Right lobe of liver (tissue), 6 donors: ENCODE measurements around the gene ODC1. TPM values are rescaled to one million over a fixed set of nuclear protein-coding genes. Genes with fewer than 3 reads are reported as not detected.

ENCODE experiments used
- ATAC-seq, 4 donors: fragments of 200-7000 bp; cut with Tn5 transposase; one replicate each; pipeline ENCODE4 v1.9.1; 2020; ENCODE audit warnings: mild to moderate bottlenecking in 4 of 4, moderate library complexity in 4 of 4
- DNase-seq, 3 donors: peaks; one replicate each; pipeline ENCODE4 v3.0.0-alpha.2; 2020
- H3K27ac ChIP-seq, 3 donors: fragments of 200-600 bp; one replicate each; pipeline ENCODE4 v1.8.0; 2022
- H3K27me3 ChIP-seq, 2 donors: fragments of 200-600 bp; one replicate each; pipeline ENCODE4 v1.8.0; 2022
- H3K36me3 ChIP-seq, 4 donors: fragments of 200-600 bp; sonication (generic) in 1 of 4; one replicate each; pipeline versions ENCODE4 v1.5.1 to v1.8.0; 2017 to 2022; ENCODE audit warnings: control low read depth in 1 of 4
- H3K4me1 ChIP-seq, 4 donors: fragments of 200-600 bp; sonication (generic) in 1 of 4; one replicate each; pipeline versions ENCODE4 v1.5.1 to v1.8.0; 2017 to 2022; ENCODE audit warnings: control low read depth in 1 of 4
- H3K4me3 ChIP-seq, 3 donors: fragments of 200-600 bp; one replicate each; pipeline ENCODE4 v1.8.0; 2022
- H3K9me3 ChIP-seq, 4 donors: fragments of 200-600 bp; sonication (generic) in 1 of 4; one replicate each; pipeline versions ENCODE4 v1.5.1 to v1.8.0; 2017 to 2022; ENCODE audit warnings: control low read depth in 1 of 4
- CTCF ChIP-seq, 4 donors: fragments of 200-600 bp in 3 of 4; fragments of 450-650 bp in 1 of 4; IDR thresholded peaks; one replicate each; pipeline versions ENCODE4 v1.5.1 to v1.8.0; 2016 to 2022; ENCODE audit warnings: antibody characterized with exemption in 4 of 4, mild to moderate bottlenecking in 2 of 4
- POLR2A ChIP-seq: fragments of 450-650 bp; IDR thresholded peaks from one replicate; pipeline ENCODE4 v1.6.1; 2017; ENCODE audit warnings: antibody characterized with exemption, mild to moderate bottlenecking
- WGBS: methylation state at CpG from one replicate; pipeline ENCODE4 v1.1.6; 2018; ENCODE audit warnings: low coverage, low lambda C conversion rate; ENCODE audit not compliant: insufficient coverage; ENCODE audit errors: missing lambda C conversion rate; 5-methylcytosine and 5-hydroxymethylcytosine counted together
- intact Hi-C, 2 donors: fragments of 100-400 bp; cut with DNase I; formaldehyde crosslinking; loops; one replicate each; pipeline versions ENCODE4 v1.11.2 to v1.14.1; 2022
- total RNA-seq, 6 experiments: library from RNA; depleted of rRNA in 2 of 6; stranded (reverse); fragments of >200 nt in 2 of 6; fragmentation: NEBNext Ultra II Directional in 3 of 6; extraction: Animal tissue kit (Norgen Biotek cat#: 25700) in 3 of 6; gene quantifications; one replicate each; pipeline versions ENCODE4 v1.1.0 to v1.2.4, GENCODE V29; 2016 to 2023
- donor health status: DM: no; HTN: yes; CAD: no.
- donor health status: DM: no; HTN: no; CAD: no.
- donor health status: DM: no; HTN: no; CAD: no.
- donor health status: DM: no; HTN: yes; CAD: no.
- donor health status: DM: no; HTN: yes; CAD: no.

The ODC1 gene
- total RNA-seq, 6 experiments from 2014 or later: 14.4 to 197 (median 28.6) TPM

- Histone ChIP-seq H3K36me3 (no peaks in the 10 kb centered on the region), H3K4me1 (no peaks in the 10 kb centered on the region), H3K4me3 (no peak overlapping the region), H3K27me3 (no peaks in the 10 kb centered on the region), H3K9me3 (no peaks in the 10 kb centered on the region), H3K27ac (no peak overlapping the region)
- TF ChIP-seq CTCF (IDR thresholded peaks at IDR 0.05) (no peak), POLR2A (no peak)
- DNase-seq (no peak), ATAC-seq (no peak)
- intact Hi-C loops: no loop called here
- 15% methylated on average over 2 of the region's 5 CpGs for WGBS
These were observed 25.1 kb upstream of the ODC1 start for GRCh38 chr2:10473121-10473756.

GRCh38 chr2:10471955-10472354, 23.8 kb upstream of the ODC1 start:
- ATAC-seq (no peak), DNase-seq (no peak)
- no peak overlapping the region for H3K4me3 ChIP-seq
- intact Hi-C loops: no loop called here
- H3K36me3 ChIP-seq: no peaks in the 10 kb centered on the region
- TF ChIP-seq POLR2A: no peak
- H3K27ac ChIP-seq: no peak overlapping the region
- no peaks in the 10 kb centered on the region for H3K4me1 ChIP-seq
- no peaks in the 10 kb centered on the region for H3K27me3 ChIP-seq
- no peaks in the 10 kb centered on the region for H3K9me3 ChIP-seq
- WGBS: 89% methylated on average over 1 of the region's 2 CpGs

DNA sequence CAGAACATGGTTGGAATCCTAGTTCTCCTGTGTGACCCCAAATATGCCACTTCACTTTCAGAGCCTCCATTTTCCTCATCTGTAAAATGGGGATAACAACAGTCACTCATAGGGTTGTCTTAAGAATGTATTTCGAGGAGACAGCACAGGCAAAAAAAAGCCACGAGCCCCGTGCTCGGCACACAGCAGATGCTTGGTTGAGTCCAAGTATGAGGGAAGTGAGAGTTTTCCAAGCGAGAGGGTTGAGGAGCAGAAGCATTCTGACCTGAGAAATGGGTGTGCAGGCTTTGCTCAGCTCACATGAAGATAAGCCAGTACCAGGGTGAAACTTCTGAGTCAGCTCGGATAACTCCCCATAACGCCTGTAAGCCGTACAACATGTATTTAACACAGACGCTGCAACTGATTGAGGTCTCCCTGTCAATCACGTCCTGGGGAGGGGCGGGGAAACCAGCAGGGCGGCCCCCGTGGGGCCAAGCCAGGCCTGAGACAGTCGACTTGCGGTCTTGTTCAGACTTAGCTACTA, 23.0 kb upstream of the ODC1 start:
- DNase-seq (peak in 1 of 3 donors; percentile 39), ATAC-seq (no peak)
- no peak for TF ChIP-seq CTCF (IDR thresholded peaks at IDR 0.05)
- TF ChIP-seq POLR2A: no peak
- H3K36me3 ChIP-seq: no peaks in the 10 kb centered on the region
- H3K9me3 ChIP-seq: no peaks in the 10 kb centered on the region
- WGBS: 77% methylated on average over 9 of the region's 15 CpGs
- no peaks in the 10 kb centered on the region for H3K27me3 ChIP-seq
- no peaks in the 10 kb centered on the region for H3K4me1 ChIP-seq
- intact Hi-C loops: no loop called here
- H3K4me3 ChIP-seq: no peak overlapping the region
- H3K27ac ChIP-seq: no peak overlapping the region

DNA sequence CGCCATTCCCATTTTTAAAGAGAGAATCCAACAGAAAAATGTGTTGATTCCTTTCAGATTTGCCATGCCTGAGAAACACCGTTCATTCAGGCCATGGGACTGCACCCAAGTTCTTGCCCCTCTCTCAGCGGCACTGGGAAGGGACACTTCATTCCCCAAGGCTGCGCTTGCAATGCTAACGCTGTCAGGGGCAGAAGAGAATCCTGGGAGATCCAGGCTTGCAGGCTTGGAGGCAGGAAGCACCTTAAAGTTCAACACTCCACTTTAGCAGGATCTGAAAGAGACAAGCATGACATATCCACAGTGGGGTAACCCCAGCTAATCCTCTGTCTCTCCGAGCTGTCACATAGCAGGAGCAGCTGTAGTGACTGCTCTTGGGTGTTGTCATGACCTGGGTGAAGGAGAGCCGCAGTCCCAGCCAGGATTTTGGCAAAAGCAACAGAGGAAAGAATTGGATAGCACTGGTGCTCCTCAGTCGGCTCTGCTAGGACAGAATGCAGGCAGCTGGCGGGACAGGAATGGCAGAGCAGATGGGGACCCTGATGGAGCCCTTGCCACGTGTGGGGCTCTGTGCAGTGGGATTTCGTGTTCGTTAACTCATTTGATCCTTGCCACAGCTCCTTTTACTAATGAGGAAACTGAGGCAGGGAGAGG, 22.0 kb upstream of the ODC1 start:
- 68% methylated on average over 6 of the region's 12 CpGs for WGBS
- intact Hi-C loops: no loop called here
- no peak for ATAC-seq

More for the DNA sequence above, 22.0 kb upstream of the ODC1 start:
- no peaks in the 10 kb centered on the region for H3K4me1 ChIP-seq
- no peaks in the 10 kb centered on the region for H3K27me3 ChIP-seq
- peak in 1 of 3 donors; percentile 30 for DNase-seq
- TF ChIP-seq CTCF (IDR thresholded peaks at IDR 0.05): no peak
- no peak for TF ChIP-seq POLR2A
- H3K9me3 ChIP-seq: no peaks in the 10 kb centered on the region
- no peak overlapping the region for H3K4me3 ChIP-seq
- H3K36me3 ChIP-seq: no peaks in the 10 kb centered on the region
- H3K27ac ChIP-seq: no peak overlapping the region
